ENCODE results near the gene DCLK2. TPM values are rescaled to one million over a fixed set of nuclear protein-coding genes. Genes with fewer than 3 reads are reported as not detected.

The DCLK2 gene
- total and polyA plus RNA-seq, 2 of the 13 experiments (the other 11 are each of a cell fraction or from before 2014, with no cell fraction given) = not detected

DNA sequence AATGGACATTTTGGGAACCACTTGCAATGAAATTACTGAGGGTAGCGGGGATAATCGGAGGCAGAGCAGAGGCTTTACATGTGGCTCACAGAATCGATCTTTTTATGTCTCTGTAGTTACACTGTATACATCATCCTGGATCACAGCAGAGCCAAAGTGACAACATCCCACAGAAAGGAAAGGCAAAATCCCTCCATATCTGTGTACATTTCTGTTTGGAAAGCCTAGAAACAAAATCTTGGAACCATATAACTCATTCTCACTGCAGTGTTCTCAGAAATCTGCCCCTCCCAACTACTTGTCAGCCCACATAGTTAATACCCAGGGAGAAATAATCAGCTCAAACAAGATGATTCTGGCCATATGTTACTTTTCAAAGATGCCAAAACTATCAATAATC is 211.6 kb downstream of the DCLK2 start:
- Histone ChIP-seq H4K20me1 (ENCODE audit: insufficient read depth, low read length) (no peaks in the 10 kb centered on the region), H3K4me1 (ENCODE audit: insufficient read depth, low read length) (peaks cover 14% of the 10 kb centered on the region), H3K27me3 (ENCODE audit: control insufficient read depth in 1 of 2, insufficient read depth in 2 of 2, low read length in 2 of 2) (no peaks in the 10 kb centered on the region), H2AFZ (ENCODE audit: low read length) (no peak overlapping the region), H3K36me3 (replicated peaks in 1 of 2; ENCODE audit: control insufficient read depth in 1 of 2, insufficient read depth in 2 of 2, low read length in 2 of 2) (no peaks in the 10 kb centered on the region; a peak in 1 of 5 replicates), H3K9ac (ENCODE audit: insufficient read depth, low read depth, low read length) (no peak overlapping the region), H3K27ac (ENCODE audit: extremely low read length, insufficient read depth, low read length) (no peak overlapping the region), H3K4me3 (replicated peaks in 1 of 3; ENCODE audit: insufficient read depth in 1 of 3, low read depth in 2 of 3, low read length in 3 of 3) (no peak overlapping the region), H3K79me2 (ENCODE audit: insufficient read depth, low read length) (no peaks in the 10 kb centered on the region), H3K9me3 (ENCODE audit: low read length) (no peaks in the 10 kb centered on the region), H3K4me2 (ENCODE audit: low read depth, low read length) (no peak overlapping the region)
- DNase-seq (ENCODE audit: low spot score) (no peak), ATAC-seq (no peak), FAIRE-seq (no peak)
- WGBS (ENCODE audit: low lambda C conversion rate) = 94% methylated on average over 3 of the region's 3 CpGs
- ChIA-PET POLR2A (no interaction called here), CTCF (ENCODE audit: low intra/inter-chr PET ratio, low total read pairs) (no interaction called here)
- no TSS peak for BruUV-seq (replicated peaks)
- in situ Hi-C loops (cut with HindIII; ENCODE audit: extremely low pct_ligation_motif_present, low pct_unique_long_range_greater_than_20kb) = no loop called here
- intact Hi-C loops (cut with micrococcal nuclease; ENCODE audit: unreplicated experiment) = no loop called here
- TF ChIP-seq ZNF142 (CRISPR knock-in tag; IDR thresholded peaks at IDR 0.05) (no peak), AKAP8 (CRISPR knock-in tag; IDR thresholded peaks at IDR 0.05) (no peak), ZNF709 (CRISPR knock-in tag; IDR thresholded peaks at IDR 0.05) (no peak), YY1 (IDR thresholded peaks at IDR 0.05; ENCODE audit: insufficient read depth, insufficient replicate concordance, low read depth, low read length) (no peak), ZNF343 (CRISPR knock-in tag; IDR thresholded peaks at IDR 0.05) (no peak), ZNF512 (CRISPR knock-in tag; IDR thresholded peaks at IDR 0.05) (no peak), CEBPB (IDR thresholded peaks at IDR 0.05; ENCODE audit: borderline replicate concordance, low read depth, low read length) (no peak)
- TF ChIP-seq, protein P1, sequence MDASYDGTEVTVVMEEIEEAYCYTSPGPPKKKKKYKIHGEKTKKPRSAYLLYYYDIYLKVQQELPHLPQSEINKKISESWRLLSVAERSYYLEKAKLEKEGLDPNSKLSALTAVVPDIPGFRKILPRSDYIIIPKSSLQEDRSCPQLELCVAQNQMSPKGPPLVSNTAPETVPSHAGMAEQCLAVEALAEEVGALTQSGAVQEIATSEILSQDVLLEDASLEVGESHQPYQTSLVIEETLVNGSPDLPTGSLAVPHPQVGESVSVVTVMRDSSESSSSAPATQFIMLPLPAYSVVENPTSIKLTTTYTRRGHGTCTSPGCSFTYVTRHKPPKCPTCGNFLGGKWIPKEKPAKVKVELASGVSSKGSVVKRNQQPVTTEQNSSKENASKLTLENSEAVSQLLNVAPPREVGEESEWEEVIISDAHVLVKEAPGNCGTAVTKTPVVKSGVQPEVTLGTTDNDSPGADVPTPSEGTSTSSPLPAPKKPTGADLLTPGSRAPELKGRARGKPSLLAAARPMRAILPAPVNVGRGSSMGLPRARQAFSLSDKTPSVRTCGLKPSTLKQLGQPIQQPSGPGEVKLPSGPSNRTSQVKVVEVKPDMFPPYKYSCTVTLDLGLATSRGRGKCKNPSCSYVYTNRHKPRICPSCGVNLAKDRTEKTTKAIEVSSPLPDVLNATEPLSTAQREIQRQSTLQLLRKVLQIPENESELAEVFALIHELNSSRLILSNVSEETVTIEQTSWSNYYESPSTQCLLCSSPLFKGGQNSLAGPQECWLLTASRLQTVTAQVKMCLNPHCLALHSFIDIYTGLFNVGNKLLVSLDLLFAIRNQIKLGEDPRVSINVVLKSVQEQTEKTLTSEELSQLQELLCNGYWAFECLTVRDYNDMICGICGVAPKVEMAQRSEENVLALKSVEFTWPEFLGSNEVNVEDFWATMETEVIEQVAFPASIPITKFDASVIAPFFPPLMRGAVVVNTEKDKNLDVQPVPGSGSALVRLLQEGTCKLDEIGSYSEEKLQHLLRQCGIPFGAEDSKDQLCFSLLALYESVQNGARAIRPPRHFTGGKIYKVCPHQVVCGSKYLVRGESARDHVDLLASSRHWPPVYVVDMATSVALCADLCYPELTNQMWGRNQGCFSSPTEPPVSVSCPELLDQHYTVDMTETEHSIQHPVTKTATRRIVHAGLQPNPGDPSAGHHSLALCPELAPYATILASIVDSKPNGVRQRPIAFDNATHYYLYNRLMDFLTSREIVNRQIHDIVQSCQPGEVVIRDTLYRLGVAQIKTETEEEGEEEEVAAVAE (CRISPR knock-in tag; IDR thresholded peaks at IDR 0.05; ENCODE audit: borderline replicate concordance) = no peak
- TF ChIP-seq, protein P2, sequence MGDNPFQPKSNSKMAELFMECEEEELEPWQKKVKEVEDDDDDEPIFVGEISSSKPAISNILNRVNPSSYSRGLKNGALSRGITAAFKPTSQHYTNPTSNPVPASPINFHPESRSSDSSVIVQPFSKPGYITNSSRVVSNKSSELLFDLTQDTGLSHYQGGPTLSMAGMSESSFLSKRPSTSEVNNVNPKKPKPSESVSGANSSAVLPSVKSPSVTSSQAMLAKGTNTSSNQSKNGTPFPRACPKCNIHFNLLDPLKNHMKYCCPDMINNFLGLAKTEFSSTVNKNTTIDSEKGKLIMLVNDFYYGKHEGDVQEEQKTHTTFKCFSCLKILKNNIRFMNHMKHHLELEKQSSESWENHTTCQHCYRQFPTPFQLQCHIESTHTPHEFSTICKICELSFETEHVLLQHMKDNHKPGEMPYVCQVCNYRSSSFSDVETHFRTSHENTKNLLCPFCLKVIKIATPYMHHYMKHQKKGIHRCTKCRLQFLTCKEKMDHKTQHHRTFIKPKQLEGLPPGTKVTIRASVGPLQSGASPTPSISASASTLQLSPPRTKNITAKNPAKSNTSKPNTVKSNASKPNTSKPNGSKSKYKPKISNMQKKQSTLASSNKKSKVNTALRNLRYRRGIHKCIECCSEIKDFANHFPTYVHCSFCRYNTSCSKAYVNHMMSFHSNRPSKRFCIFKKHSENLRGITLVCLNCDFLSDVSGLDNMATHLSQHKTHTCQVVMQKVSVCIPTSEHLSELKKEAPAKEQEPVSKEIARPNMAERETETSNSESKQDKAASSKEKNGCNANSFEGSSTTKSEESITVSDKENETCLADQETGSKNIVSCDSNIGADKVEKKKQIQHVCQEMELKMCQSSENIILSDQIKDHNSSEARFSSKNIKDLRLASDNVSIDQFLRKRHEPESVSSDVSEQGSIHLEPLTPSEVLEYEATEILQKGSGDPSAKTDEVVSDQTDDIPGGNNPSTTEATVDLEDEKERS (CRISPR knock-in tag; IDR thresholded peaks at IDR 0.05) = no peak
